ENCODE results near the gene CYP39A1. TPM values are rescaled to one million over a fixed set of nuclear protein-coding genes. Genes with fewer than 3 reads are reported as not detected.

CYP39A1 gene
- total RNA-seq, 1 experiment from 2014 or later = 0.54 TPM

GRCh38 chr6:46575530-46575929 is 77.1 kb downstream of the CYP39A1 start:
- no peaks in the 10 kb centered on the region for H3K9me3 ChIP-seq (ENCODE audit: control insufficient read depth in 1 of 2, insufficient read depth in 1 of 2, low read depth in 1 of 2, low read length in 2 of 2)

GRCh38 chr6:46573140-46573539 is 79.5 kb downstream of the CYP39A1 start:
- H3K36me3 ChIP-seq (ENCODE audit: control insufficient read depth in 1 of 2, insufficient read depth in 2 of 2, low read length in 2 of 2) = no peaks in the 10 kb centered on the region
- no peaks in the 10 kb centered on the region for H3K9me2 ChIP-seq (ENCODE audit: insufficient read depth)
- ATAC-seq = no peak
- H2AFZ ChIP-seq (ENCODE audit: low read depth, low read length, poor library complexity, severe bottlenecking) = no peak overlapping the region
- DNase-seq (ENCODE audit: low read depth, low spot score) = no peak
- ChIA-PET RAD21 (ENCODE audit: low non-redundant PET in 1 of 2, low total read pairs in 2 of 2, uncharacterized antibody in 2 of 2, unreplicated experiment in 2 of 2) (no interaction called here), CTCF (no interaction called here), POLR2A (no interaction called here)
- intact Hi-C loops (cut with micrococcal nuclease) = no loop called here
- TF ChIP-seq YY1 (IDR thresholded peaks at IDR 0.05; ENCODE audit: extremely low read depth, insufficient replicate concordance, low read depth, low read length) = no peak
- no peak for TF ChIP-seq SIN3A (IDR thresholded peaks at IDR 0.05; ENCODE audit: low read depth)
- TF ChIP-seq EZH2phosphoT487 (IDR thresholded peaks at IDR 0.05; ENCODE audit: borderline replicate concordance) = no peak
- TF ChIP-seq ZFX (IDR thresholded peaks at IDR 0.05) = no peak
- no peak for TF ChIP-seq ZBTB33 (IDR thresholded peaks at IDR 0.05; ENCODE audit: extremely low read depth, insufficient replicate concordance, low read length)
- TF ChIP-seq ATF3 (IDR thresholded peaks at IDR 0.05) = no peak
- no peak for TF ChIP-seq EZH2 (IDR thresholded peaks at IDR 0.05)
- TF ChIP-seq EGR1 (IDR thresholded peaks at IDR 0.05; ENCODE audit: low read depth) = no peak
- TF ChIP-seq CTCF (IDR thresholded peaks at IDR 0.05 in 2 of 3, conservative IDR thresholded peaks at IDR 0.05 in 1 of 3; ENCODE audit: borderline replicate concordance in 1 of 3, insufficient read depth in 1 of 3, low read depth in 2 of 3, low read length in 2 of 3) = no peak
- TF ChIP-seq SP1 (IDR thresholded peaks at IDR 0.05; ENCODE audit: low read depth) = no peak
- no peaks in the 10 kb centered on the region for H3K4me1 ChIP-seq (ENCODE audit: control insufficient read depth in 1 of 2, insufficient read depth in 2 of 2, low read length in 2 of 2)
- H4K20me1 ChIP-seq (ENCODE audit: insufficient read depth) = no peaks in the 10 kb centered on the region
- H3K9ac ChIP-seq (ENCODE audit: low read length) = no peak overlapping the region
- H3K4me3 ChIP-seq (replicated peaks in 1 of 2; ENCODE audit: low read depth in 1 of 2, low read length in 2 of 2) = no peak overlapping the region
- H3K27ac ChIP-seq (ENCODE audit: low read depth, low read length) = no peak overlapping the region
- no peaks in the 10 kb centered on the region for H3K27me3 ChIP-seq (ENCODE audit: insufficient read depth, low read length)
- H3K4me2 ChIP-seq (ENCODE audit: low read length) = no peak overlapping the region
- H3K79me2 ChIP-seq (ENCODE audit: insufficient read depth, low read length) = no peaks in the 10 kb centered on the region
- no peaks in the 10 kb centered on the region for H3K9me3 ChIP-seq (ENCODE audit: control insufficient read depth in 1 of 2, insufficient read depth in 1 of 2, low read depth in 1 of 2, low read length in 2 of 2)
- BruUV-seq (replicated peaks) = no TSS peak

More at GRCh38 chr6:46575530-46575929, 77.1 kb downstream of the CYP39A1 start:
- ATAC-seq (no peak), DNase-seq (ENCODE audit: low read depth, low spot score) (no peak)
- no TSS peak for BruUV-seq (replicated peaks)
- POLR2A ChIA-PET = no interaction called here
- Histone ChIP-seq H3K9ac (ENCODE audit: low read length) (no peak overlapping the region), H3K27ac (ENCODE audit: low read depth, low read length) (no peak overlapping the region), H3K4me1 (ENCODE audit: control insufficient read depth in 1 of 2, insufficient read depth in 2 of 2, low read length in 2 of 2) (no peaks in the 10 kb centered on the region), H3K4me3 (replicated peaks in 1 of 2; ENCODE audit: low read depth in 1 of 2, low read length in 2 of 2) (no peak overlapping the region), H3K79me2 (ENCODE audit: insufficient read depth, low read length) (no peaks in the 10 kb centered on the region), H4K20me1 (ENCODE audit: insufficient read depth) (no peaks in the 10 kb centered on the region), H3K4me2 (ENCODE audit: low read length) (no peak overlapping the region), H3K9me2 (ENCODE audit: insufficient read depth) (no peaks in the 10 kb centered on the region), H3K27me3 (ENCODE audit: insufficient read depth, low read length) (no peaks in the 10 kb centered on the region), H3K36me3 (ENCODE audit: control insufficient read depth in 1 of 2, insufficient read depth in 2 of 2, low read length in 2 of 2) (no peaks in the 10 kb centered on the region), H2AFZ (ENCODE audit: low read depth, low read length, poor library complexity, severe bottlenecking) (no peak overlapping the region)
- TF ChIP-seq ATF3 (IDR thresholded peaks at IDR 0.05) (no peak), TCF7L2 (IDR thresholded peaks at IDR 0.05; ENCODE audit: borderline replicate concordance, extremely low read depth, insufficient read depth, insufficient read length) (no peak), CBX3 (IDR thresholded peaks at IDR 0.05; ENCODE audit: low read depth) (no peak)
- intact Hi-C loops (cut with micrococcal nuclease) = no loop called here
- RAD21 ChIA-PET (ENCODE audit: low non-redundant PET in 1 of 2, low total read pairs in 2 of 2, uncharacterized antibody in 2 of 2, unreplicated experiment in 2 of 2) = no interaction called here
- CTCF ChIA-PET = no interaction called here
